ENCODE data around the gene PECR. TPM values are rescaled to one million over a fixed set of nuclear protein-coding genes. Genes with fewer than 3 reads are reported as not detected.

The PECR gene
- total and polyA plus RNA-seq, 10 of the 15 experiments (the other 5 are each of a cell fraction or from before 2014, with no cell fraction given), result 7.6 to 37.4 (median 25.7) TPM

- TF ChIP-seq ZNF687 (IDR thresholded peaks at IDR 0.05), result no peak; the same call in 1 of the 2 replicates
- TF ChIP-seq SP1 (IDR thresholded peaks at IDR 0.05; ENCODE audit: low read depth, low read length), result no peak
- TF ChIP-seq PAX5 (IDR thresholded peaks at IDR 0.05; ENCODE audit: borderline replicate concordance, low read depth, low read length), result no peak
- TF ChIP-seq CREM (IDR thresholded peaks at IDR 0.05; ENCODE audit: low read depth), result no peak; the same call in 1 of the 2 replicates
- no peak for TF ChIP-seq KAT2A (conservative IDR thresholded peaks at IDR 0.05; ENCODE audit: control insufficient read depth, low read depth, low read length)
- no peak for TF ChIP-seq ZNF622 (IDR thresholded peaks at IDR 0.05)
- TF ChIP-seq RFX5 (IDR thresholded peaks at IDR 0.05; ENCODE audit: low read depth, low read length), result no peak
- TF ChIP-seq IKZF1 (conservative IDR thresholded peaks at IDR 0.05), result peak; percentile 97
- no peak for TF ChIP-seq BRCA1 (IDR thresholded peaks at IDR 0.05; ENCODE audit: low read depth, low read length)
- TF ChIP-seq SMARCA5 (IDR thresholded peaks at IDR 0.05), result no peak
- no peak for TF ChIP-seq BMI1 (IDR thresholded peaks at IDR 0.05; ENCODE audit: borderline replicate concordance)
- no peak for TF ChIP-seq STAT1 (conservative IDR thresholded peaks at IDR 0.05)
- no peak for TF ChIP-seq NR2F1 (conservative IDR thresholded peaks at IDR 0.05)
- no peak for TF ChIP-seq CBX5 (IDR thresholded peaks at IDR 0.05; ENCODE audit: low read depth)
- no peak for TF ChIP-seq RAD21 (IDR thresholded peaks at IDR 0.05; ENCODE audit: insufficient read depth, low read depth, low read length)
- TF ChIP-seq TAF1 (IDR thresholded peaks at IDR 0.05; ENCODE audit: borderline replicate concordance, low read depth, low read length), result no peak
- peak; percentile 58; the same call in 1 of the 2 replicates for TF ChIP-seq MXI1 (IDR thresholded peaks at IDR 0.05; ENCODE audit: low read depth, low read length)
- peak; percentile 47; the same call in 1 of the 2 replicates for TF ChIP-seq HCFC1 (IDR thresholded peaks at IDR 0.05; ENCODE audit: low read length)
- TF ChIP-seq SUPT20H (IDR thresholded peaks at IDR 0.05; ENCODE audit: borderline replicate concordance, control insufficient read depth, low read depth, low read length), result no peak
- TF ChIP-seq ETV6 (conservative IDR thresholded peaks at IDR 0.05 in 1 of 2, IDR thresholded peaks at IDR 0.05 in 1 of 2; ENCODE audit: borderline replicate concordance in 1 of 2, low read depth in 1 of 2), result no peak
- TF ChIP-seq, protein P1, sequence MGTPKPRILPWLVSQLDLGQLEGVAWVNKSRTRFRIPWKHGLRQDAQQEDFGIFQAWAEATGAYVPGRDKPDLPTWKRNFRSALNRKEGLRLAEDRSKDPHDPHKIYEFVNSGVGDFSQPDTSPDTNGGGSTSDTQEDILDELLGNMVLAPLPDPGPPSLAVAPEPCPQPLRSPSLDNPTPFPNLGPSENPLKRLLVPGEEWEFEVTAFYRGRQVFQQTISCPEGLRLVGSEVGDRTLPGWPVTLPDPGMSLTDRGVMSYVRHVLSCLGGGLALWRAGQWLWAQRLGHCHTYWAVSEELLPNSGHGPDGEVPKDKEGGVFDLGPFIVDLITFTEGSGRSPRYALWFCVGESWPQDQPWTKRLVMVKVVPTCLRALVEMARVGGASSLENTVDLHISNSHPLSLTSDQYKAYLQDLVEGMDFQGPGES (IDR thresholded peaks at IDR 0.05), result no peak
- no peak for TF ChIP-seq JUNB (IDR thresholded peaks at IDR 0.05)
- TF ChIP-seq, protein P2, sequence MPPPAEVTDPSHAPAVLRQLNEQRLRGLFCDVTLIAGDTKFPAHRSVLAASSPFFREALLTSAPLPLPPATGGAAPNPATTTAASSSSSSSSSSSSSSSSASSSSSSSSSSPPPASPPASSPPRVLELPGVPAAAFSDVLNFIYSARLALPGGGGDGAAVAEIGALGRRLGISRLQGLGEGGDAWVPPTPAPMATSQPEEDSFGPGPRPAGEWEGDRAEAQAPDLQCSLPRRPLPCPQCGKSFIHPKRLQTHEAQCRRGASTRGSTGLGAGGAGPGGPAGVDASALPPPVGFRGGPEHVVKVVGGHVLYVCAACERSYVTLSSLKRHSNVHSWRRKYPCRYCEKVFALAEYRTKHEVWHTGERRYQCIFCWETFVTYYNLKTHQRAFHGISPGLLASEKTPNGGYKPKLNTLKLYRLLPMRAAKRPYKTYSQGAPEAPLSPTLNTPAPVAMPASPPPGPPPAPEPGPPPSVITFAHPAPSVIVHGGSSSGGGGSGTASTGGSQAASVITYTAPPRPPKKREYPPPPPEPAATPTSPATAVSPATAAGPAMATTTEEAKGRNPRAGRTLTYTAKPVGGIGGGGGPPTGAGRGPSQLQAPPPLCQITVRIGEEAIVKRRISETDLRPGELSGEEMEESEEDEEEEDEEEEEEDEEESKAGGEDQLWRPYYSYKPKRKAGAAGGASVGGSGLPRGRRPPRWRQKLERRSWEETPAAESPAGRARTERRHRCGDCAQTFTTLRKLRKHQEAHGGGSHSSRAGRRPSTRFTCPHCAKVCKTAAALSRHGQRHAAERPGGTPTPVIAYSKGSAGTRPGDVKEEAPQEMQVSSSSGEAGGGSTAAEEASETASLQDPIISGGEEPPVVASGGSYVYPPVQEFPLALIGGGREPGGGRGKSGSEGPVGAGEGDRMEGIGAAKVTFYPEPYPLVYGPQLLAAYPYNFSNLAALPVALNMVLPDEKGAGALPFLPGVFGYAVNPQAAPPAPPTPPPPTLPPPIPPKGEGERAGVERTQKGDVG (CRISPR knock-in tag; IDR thresholded peaks at IDR 0.05), result no peak
- no peak for TF ChIP-seq FOS (IDR thresholded peaks at IDR 0.05; ENCODE audit: borderline replicate concordance, extremely low read depth, insufficient read length)
Measured at GRCh38 chr2:216114714-216115531, 33.3 kb upstream of the PECR start (continued).

All from GM12878 (cell line).